ENCODE measurements around the gene TTYH1. TPM values are rescaled to one million over a fixed set of nuclear protein-coding genes. Genes with fewer than 3 reads are reported as not detected.

The TTYH1 gene
- total RNA-seq, 1 donor from 2014 or later, result not detected

DNA sequence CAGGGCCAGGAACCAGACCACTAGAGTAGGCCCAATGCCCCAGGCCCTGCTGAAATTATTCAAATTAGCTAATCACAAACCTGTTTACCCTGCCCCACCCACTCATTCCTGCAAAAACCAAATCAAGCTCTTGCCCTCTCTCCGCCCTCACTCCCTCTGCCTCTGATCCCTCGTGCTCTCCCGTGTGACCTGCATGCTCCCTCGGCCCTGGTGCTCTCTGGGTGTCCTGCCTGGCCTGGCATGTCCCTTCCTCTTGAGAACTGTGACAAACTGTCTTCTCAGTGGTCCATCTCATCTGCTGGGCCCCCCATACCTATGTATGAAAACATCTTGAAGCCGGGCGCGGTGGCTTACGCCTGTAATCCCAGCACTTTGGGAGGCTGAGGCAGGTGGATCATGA, 12.2 kb upstream of the TTYH1 start:
- no peak for DNase-seq (ENCODE audit: low read depth)
- no peak for FAIRE-seq
- Histone ChIP-seq H3K36me3 (ENCODE audit: control insufficient read depth, insufficient read depth, low read length) (no peaks in the 10 kb centered on the region), H3K4me3 (ENCODE audit: low read depth, low read length) (no peak overlapping the region), H3K27me3 (ENCODE audit: control insufficient read depth, insufficient read depth, low read length) (no peaks in the 10 kb centered on the region)
- no peak for TF ChIP-seq CTCF (IDR thresholded peaks at IDR 0.05; ENCODE audit: insufficient read depth, low read length, severe bottlenecking)

DNA sequence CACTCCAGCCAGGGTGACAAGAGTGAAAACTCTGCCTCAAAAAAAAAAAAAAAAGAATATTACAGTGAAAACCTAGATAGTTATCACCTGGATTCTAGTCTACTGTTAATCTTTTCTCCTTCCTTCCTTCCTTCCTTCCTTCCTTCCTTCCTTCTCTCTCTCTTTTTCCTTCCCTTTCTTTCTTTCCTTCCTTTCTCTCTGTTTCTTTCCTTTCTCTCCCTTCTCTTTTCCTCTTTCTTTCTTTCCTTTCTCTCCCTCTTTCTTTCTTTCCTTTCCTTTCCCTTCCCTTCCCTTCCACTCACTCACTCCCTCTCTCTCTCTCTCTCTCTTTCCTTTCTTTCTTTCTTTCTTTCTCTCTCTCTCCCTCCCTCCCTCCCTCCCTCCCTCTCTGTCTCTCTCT, 9.6 kb upstream of the TTYH1 start:
- peaks cover 2% of the 10 kb centered on the region for H3K27me3 ChIP-seq (ENCODE audit: control insufficient read depth, insufficient read depth, low read length)
- H3K36me3 ChIP-seq (ENCODE audit: control insufficient read depth, insufficient read depth, low read length), result no peaks in the 10 kb centered on the region
- FAIRE-seq (no peak), DNase-seq (ENCODE audit: low read depth) (no peak)
- TF ChIP-seq CTCF (IDR thresholded peaks at IDR 0.05; ENCODE audit: insufficient read depth, low read length, severe bottlenecking), result no peak
- no peak overlapping the region for H3K4me3 ChIP-seq (ENCODE audit: low read depth, low read length)

- FAIRE-seq, result no peak
- no peak overlapping the region for H3K4me3 ChIP-seq (ENCODE audit: low read depth, low read length)
Observed at GRCh38 chr19:54407780-54408179, 7.5 kb upstream of the TTYH1 start.

DNA sequence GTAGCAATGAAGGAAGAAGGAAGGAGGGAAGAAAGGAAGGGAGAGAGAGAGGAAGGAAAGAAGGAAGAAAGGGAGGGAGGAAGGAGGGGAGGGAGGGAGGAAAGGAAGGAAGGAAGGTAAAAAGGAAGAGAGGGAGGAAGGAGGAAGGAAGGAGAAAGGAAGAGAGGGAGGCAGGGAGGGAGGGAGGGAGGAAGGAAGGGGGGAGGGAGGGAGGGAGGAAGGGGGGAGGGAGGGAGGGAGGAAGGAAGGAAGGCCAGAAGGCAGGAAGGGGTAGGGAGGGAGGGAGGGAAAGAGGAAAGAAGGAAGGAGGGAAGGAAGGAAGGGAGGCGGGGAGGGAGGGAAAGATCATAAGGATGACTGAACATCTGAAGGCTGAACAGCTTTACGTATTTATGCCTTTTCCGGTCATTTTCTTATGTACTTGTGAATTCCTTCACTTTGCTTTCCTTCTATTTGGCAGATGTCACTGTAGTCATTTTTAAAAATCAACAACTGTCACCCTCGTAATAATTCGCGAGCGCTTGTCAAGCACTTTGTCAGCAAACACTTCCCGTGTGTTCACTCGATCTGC, 6.7 kb upstream of the TTYH1 start:
- TF ChIP-seq CTCF (IDR thresholded peaks at IDR 0.05; ENCODE audit: insufficient read depth, low read length, severe bottlenecking), result no peak

More at GRCh38 chr19:54407780-54408179, 7.5 kb upstream of the TTYH1 start:
- no peak for DNase-seq (ENCODE audit: low read depth)
- no peak for TF ChIP-seq CTCF (IDR thresholded peaks at IDR 0.05; ENCODE audit: insufficient read depth, low read length, severe bottlenecking)
- no peaks in the 10 kb centered on the region for H3K36me3 ChIP-seq (ENCODE audit: control insufficient read depth, insufficient read depth, low read length)
- peaks cover 2% of the 10 kb centered on the region for H3K27me3 ChIP-seq (ENCODE audit: control insufficient read depth, insufficient read depth, low read length)

DNA sequence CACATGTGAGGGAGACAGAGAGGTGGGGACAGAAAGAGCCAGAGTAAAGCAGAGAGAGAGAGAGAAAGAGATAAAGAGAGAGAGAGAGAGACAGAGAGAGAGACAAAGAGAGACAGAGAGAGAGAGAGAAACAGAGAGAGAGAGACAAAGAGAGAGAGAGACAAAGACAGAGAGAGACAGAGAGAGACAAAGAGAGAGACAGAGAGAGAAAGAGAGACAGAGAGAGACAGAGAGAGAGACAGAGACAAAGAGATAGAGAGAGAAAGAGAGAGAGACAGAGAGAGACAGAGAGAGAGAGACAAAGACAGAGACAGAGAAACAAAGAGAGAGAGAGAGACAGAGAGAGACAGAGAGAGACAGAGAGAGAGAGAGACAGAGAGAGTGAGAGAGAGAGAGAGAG, 4.2 kb upstream of the TTYH1 start:
- no peak overlapping the region for H3K4me3 ChIP-seq (ENCODE audit: low read depth, low read length)
- H3K27me3 ChIP-seq (ENCODE audit: control insufficient read depth, insufficient read depth, low read length), result peaks cover 11% of the 10 kb centered on the region
- DNase-seq (ENCODE audit: low read depth), result no peak
- no peak for FAIRE-seq
- TF ChIP-seq CTCF (IDR thresholded peaks at IDR 0.05; ENCODE audit: insufficient read depth, low read length, severe bottlenecking), result no peak
- H3K36me3 ChIP-seq (ENCODE audit: control insufficient read depth, insufficient read depth, low read length), result no peaks in the 10 kb centered on the region

More for the DNA sequence above, 6.7 kb upstream of the TTYH1 start:
- no peak overlapping the region for H3K4me3 ChIP-seq (ENCODE audit: low read depth, low read length)
- H3K27me3 ChIP-seq (ENCODE audit: control insufficient read depth, insufficient read depth, low read length), result peaks cover 2% of the 10 kb centered on the region
- no peaks in the 10 kb centered on the region for H3K36me3 ChIP-seq (ENCODE audit: control insufficient read depth, insufficient read depth, low read length)
- DNase-seq (ENCODE audit: low read depth) (no peak), FAIRE-seq (no peak)

GRCh38 chr19:54412877-54413276, 2.4 kb upstream of the TTYH1 start:
- Histone ChIP-seq H3K36me3 (ENCODE audit: control insufficient read depth, insufficient read depth, low read length) (no peaks in the 10 kb centered on the region), H3K4me3 (ENCODE audit: low read depth, low read length) (no peak overlapping the region), H3K27me3 (ENCODE audit: control insufficient read depth, insufficient read depth, low read length) (peaks cover 13% of the 10 kb centered on the region)
- no peak for DNase-seq (ENCODE audit: low read depth)
- no peak for TF ChIP-seq CTCF (IDR thresholded peaks at IDR 0.05; ENCODE audit: insufficient read depth, low read length, severe bottlenecking)
- FAIRE-seq, result no peak
